Osteoblast (primary cell): Measurements from ENCODE around the gene CHD9. TPM values are rescaled to one million over a fixed set of nuclear protein-coding genes. Genes with fewer than 3 reads are reported as not detected.

Experiments
- DNase-seq: peaks from one replicate; pipeline ENCODE4 v3.0.0; 2011; ENCODE audit warnings: low spot score, mixed read lengths; ENCODE audit not compliant: insufficient read length; ENCODE audit errors: missing footprints
- H2AFZ ChIP-seq: 2 replicates; pipeline ENCODE4 v1.6.0; 2011; ENCODE audit warnings: mild to moderate bottlenecking, low read length
- H3K27ac ChIP-seq: 2 replicates; pipeline ENCODE4 v1.5.1; 2011; ENCODE audit warnings: mild to moderate bottlenecking, low read depth, low read length, moderate library complexity
- H3K27me3 ChIP-seq: 2 replicates; pipeline ENCODE4 v1.6.0; 2012; ENCODE audit warnings: mild to moderate bottlenecking, control low read depth, inconsistent platforms, low read length, moderate library complexity; ENCODE audit not compliant: insufficient read depth
- H3K36me3 ChIP-seq: 2 replicates; pipeline ENCODE4 v1.5.1; 2011; ENCODE audit warnings: mild to moderate bottlenecking, low read length, control low read depth, moderate library complexity; ENCODE audit not compliant: insufficient read depth
- H3K4me1 ChIP-seq: 2 replicates; pipeline ENCODE4 v1.5.1; 2011; ENCODE audit warnings: mild to moderate bottlenecking, low read length, control low read depth, moderate library complexity; ENCODE audit not compliant: insufficient read depth
- H3K4me2 ChIP-seq: 2 replicates; pipeline ENCODE4 v1.6.0; 2011; ENCODE audit warnings: mild to moderate bottlenecking, low read length; ENCODE audit not compliant: insufficient read depth
- H3K4me3 ChIP-seq: fragments of 200-600 bp; sonication (generic); 3 replicates; pipeline ENCODE4 v1.5.1; 2012; ENCODE audit warnings: mild to moderate bottlenecking, low read length, inconsistent platforms; ENCODE audit not compliant: insufficient read depth
- H3K79me2 ChIP-seq: 2 replicates; pipeline ENCODE4 v1.6.0; 2012; ENCODE audit warnings: mild to moderate bottlenecking, low read length, control low read depth, inconsistent platforms; ENCODE audit not compliant: insufficient read depth
- H3K9me3 ChIP-seq: 2 replicates; pipeline ENCODE4 v1.5.1; 2011; ENCODE audit warnings: low read depth, low read length, control low read depth
- H4K20me1 ChIP-seq: 2 replicates; pipeline ENCODE4 v1.6.0; 2012; ENCODE audit warnings: mild to moderate bottlenecking, low read length, control low read depth; ENCODE audit not compliant: insufficient read depth
- total RNA-seq: library from RNA; depleted of rRNA; stranded (reverse); fragments of >200 nt; gene quantifications from 2 replicates; pipeline ENCODE4 v1.2.3, GENCODE V29; 2012
- TF ChIP-seq, protein P1 (sequence below): IDR thresholded peaks from 2 replicates; pipeline ENCODE4 v1.5.1; 2011; ENCODE audit warnings: mild to moderate bottlenecking, low read depth, low read length, moderate library complexity; ENCODE audit errors: extremely low read depth

The CHD9 gene
- total RNA-seq, 1 donor = 83.6 TPM

DNA sequence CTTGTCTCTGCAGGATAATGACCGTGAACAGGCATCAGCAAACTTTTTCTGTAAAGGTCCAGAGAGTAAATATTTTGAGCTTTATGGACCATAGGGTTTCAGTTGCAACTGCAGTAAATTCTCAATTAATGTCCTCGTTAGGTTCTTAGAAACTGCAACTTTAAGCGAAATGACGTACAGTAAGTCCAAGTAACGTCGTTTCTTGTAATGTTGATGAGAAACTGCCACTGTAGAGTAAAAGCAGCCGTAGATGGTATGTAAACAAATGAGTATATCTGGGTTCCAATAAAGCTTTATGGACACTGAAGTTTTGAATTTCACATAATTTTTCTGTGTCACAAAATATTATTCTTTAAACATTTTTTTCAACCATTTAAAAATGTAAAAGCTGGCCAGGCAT lies 4.9 kb downstream of the CHD9 start:
- no peak overlapping the region for H3K27ac ChIP-seq
- DNase-seq = no peak
- H3K4me1 ChIP-seq = peaks cover 15% of the 10 kb centered on the region
- H3K4me2 ChIP-seq = no peak overlapping the region
- H3K27me3 ChIP-seq = no peaks in the 10 kb centered on the region
- H3K36me3 ChIP-seq = no peaks in the 10 kb centered on the region
- no peaks in the 10 kb centered on the region for H4K20me1 ChIP-seq
- H3K79me2 ChIP-seq = peaks cover 55% of the 10 kb centered on the region
- TF ChIP-seq, protein P1, sequence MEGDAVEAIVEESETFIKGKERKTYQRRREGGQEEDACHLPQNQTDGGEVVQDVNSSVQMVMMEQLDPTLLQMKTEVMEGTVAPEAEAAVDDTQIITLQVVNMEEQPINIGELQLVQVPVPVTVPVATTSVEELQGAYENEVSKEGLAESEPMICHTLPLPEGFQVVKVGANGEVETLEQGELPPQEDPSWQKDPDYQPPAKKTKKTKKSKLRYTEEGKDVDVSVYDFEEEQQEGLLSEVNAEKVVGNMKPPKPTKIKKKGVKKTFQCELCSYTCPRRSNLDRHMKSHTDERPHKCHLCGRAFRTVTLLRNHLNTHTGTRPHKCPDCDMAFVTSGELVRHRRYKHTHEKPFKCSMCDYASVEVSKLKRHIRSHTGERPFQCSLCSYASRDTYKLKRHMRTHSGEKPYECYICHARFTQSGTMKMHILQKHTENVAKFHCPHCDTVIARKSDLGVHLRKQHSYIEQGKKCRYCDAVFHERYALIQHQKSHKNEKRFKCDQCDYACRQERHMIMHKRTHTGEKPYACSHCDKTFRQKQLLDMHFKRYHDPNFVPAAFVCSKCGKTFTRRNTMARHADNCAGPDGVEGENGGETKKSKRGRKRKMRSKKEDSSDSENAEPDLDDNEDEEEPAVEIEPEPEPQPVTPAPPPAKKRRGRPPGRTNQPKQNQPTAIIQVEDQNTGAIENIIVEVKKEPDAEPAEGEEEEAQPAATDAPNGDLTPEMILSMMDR = no peak
- no peaks in the 10 kb centered on the region for H3K9me3 ChIP-seq
- H3K4me3 ChIP-seq = no peak overlapping the region
- H2AFZ ChIP-seq = no peak overlapping the region

DNA sequence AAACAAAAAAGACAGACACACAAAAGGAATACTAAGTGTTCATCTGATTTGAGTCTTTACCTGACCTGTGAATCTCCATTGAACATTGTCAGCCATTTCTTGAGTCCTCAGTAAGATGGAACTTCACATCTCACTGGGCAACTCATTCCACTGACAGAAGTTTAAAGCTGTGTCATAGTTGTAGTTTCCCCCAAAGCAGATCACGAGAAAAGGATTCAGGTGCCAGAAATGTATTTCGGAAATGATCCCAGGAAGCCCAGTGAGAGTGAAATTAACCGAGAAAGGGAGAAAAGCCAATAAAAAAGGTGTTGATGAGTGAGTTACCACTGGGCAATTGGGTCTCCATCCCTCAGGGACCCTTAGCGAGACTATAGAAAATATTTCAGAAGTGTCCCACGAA lies 6.5 kb downstream of the CHD9 start:
- Histone ChIP-seq H3K9me3 (no peaks in the 10 kb centered on the region), H2AFZ (no peak overlapping the region), H3K27me3 (no peaks in the 10 kb centered on the region), H3K79me2 (peaks cover 65% of the 10 kb centered on the region), H3K27ac (no peak overlapping the region), H3K4me2 (no peak overlapping the region), H3K36me3 (no peaks in the 10 kb centered on the region), H3K4me1 (peaks cover 6% of the 10 kb centered on the region), H4K20me1 (no peaks in the 10 kb centered on the region), H3K4me3 (no peak overlapping the region)
- TF ChIP-seq, protein P1 = no peak
- DNase-seq = no peak

DNA sequence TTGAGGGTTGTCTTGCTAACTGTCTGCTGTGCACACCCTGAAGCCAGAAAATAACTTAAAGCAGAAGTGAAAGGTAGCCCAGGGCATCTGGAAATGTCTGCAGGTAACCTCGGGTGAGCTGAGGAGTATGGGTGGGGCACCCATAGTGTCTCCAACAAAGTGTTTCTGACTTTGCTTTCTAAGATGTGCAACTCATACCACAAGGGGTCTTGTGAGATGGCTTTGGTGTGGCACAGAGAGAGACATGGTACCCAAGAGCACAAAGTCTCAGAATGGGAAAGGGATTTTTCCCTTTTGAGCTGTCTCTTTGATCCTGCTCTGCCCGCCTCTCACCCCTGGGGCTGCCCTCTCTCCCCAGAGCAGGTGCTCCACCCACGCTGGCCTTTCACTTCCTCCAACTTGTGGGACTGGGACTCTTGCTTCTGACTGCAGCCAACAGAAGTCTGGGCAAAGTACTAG lies 6.9 kb downstream of the CHD9 start:
- peaks cover 68% of the 10 kb centered on the region for H3K79me2 ChIP-seq
- TF ChIP-seq, protein P1 = no peak
- H3K27ac ChIP-seq = no peak overlapping the region

DNA sequence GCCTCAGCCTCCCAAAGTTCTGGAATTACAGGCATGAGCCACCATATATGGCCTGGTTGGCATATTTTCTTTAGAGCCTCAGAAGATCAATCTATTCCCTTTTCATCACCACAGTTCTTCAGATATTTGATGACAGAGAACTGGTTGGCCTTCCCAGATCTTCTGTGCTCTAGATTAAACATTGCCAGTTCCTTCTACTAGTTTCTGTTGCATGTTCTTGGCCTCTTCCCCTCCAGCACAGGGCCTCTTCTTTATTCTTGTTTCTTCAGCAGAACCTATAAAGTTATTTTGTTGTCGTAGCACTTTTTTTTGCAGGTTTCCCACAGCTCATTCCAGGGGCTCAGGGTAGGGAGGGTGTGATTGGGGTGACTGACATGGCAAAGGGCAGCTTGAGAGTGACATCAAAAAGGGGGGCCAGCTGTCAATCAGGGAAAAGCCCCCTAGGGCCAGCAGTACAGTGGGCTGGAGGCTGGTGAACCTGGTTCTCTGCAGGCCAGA lies 9.3 kb downstream of the CHD9 start:
- peaks cover 3% of the 10 kb centered on the region for H3K4me1 ChIP-seq
- peaks cover 3% of the 10 kb centered on the region for H4K20me1 ChIP-seq
- no peak overlapping the region for H3K27ac ChIP-seq
- H3K27me3 ChIP-seq = no peaks in the 10 kb centered on the region
- peaks cover 65% of the 10 kb centered on the region for H3K79me2 ChIP-seq
- DNase-seq = no peak
- no peak overlapping the region for H3K4me2 ChIP-seq
- no peaks in the 10 kb centered on the region for H3K9me3 ChIP-seq
- no peak overlapping the region for H2AFZ ChIP-seq
- TF ChIP-seq, protein P1 = no peak
- peaks cover 4% of the 10 kb centered on the region for H3K36me3 ChIP-seq
- H3K4me3 ChIP-seq = no peak overlapping the region

More for the DNA sequence above, 6.9 kb downstream of the CHD9 start:
- Histone ChIP-seq H2AFZ (no peak overlapping the region), H3K27me3 (no peaks in the 10 kb centered on the region), H3K4me1 (peaks cover 3% of the 10 kb centered on the region), H3K4me2 (no peak overlapping the region), H3K4me3 (no peak overlapping the region), H4K20me1 (peaks cover 3% of the 10 kb centered on the region), H3K36me3 (no peaks in the 10 kb centered on the region), H3K9me3 (no peaks in the 10 kb centered on the region)
- no peak for DNase-seq
